NCI-H2171 (cell line): ENCODE data around the gene ZRSR2.
"Not testable (repeated sequence)": the region's sequence is repeated elsewhere in the genome, so short reads cannot be mapped to it uniquely, and the experiment has no call there.

ENCODE experiments used
- DNase-seq: peaks from one replicate; lab custom pipeline; 2025; lab: John Stamatoyannopoulos, UW

ZRSR2 gene

GRCh38 chrX:15797707-15798106 is 7.4 kb downstream of the ZRSR2 start:
- no peak for DNase-seq

- no peak for DNase-seq
Observed at GRCh38 chrX:15804563-15804962, 14.3 kb downstream of the ZRSR2 start.

- DNase-seq, result no peak
Observed at GRCh38 chrX:15808254-15808653, 18.0 kb downstream of the ZRSR2 start.

- no peak for DNase-seq
Observed at GRCh38 chrX:15812192-15812938, 22.1 kb downstream of the ZRSR2 start.

GRCh38 chrX:15813416-15813815 is 23.1 kb downstream of the ZRSR2 start:
- no peak for DNase-seq

- DNase-seq, result no peak
Observed at GRCh38 chrX:15814771-15815365, 24.6 kb downstream of the ZRSR2 start.

GRCh38 chrX:15815779-15816437 is 25.6 kb downstream of the ZRSR2 start:
- no peak for DNase-seq

GRCh38 chrX:15816438-15816809 is 26.1 kb downstream of the ZRSR2 start:
- no peak for DNase-seq

- no peak for DNase-seq
Observed at GRCh38 chrX:15816886-15817285, 26.6 kb downstream of the ZRSR2 start.

- no peak for DNase-seq
Observed at GRCh38 chrX:15820106-15821073, 30.1 kb downstream of the ZRSR2 start.

GRCh38 chrX:15822922-15823321 is 32.6 kb downstream of the ZRSR2 start:
- no peak for DNase-seq

GRCh38 chrX:15825936-15826335 is 35.7 kb downstream of the ZRSR2 start:
- no peak for DNase-seq

GRCh38 chrX:15829217-15829616 is 38.9 kb downstream of the ZRSR2 start:
- no peak for DNase-seq

- DNase-seq, result not testable (repeated sequence)
Observed at GRCh38 chrX:15831347-15831746, 41.1 kb downstream of the ZRSR2 start.

- DNase-seq, result no peak
Observed at GRCh38 chrX:15834053-15834452, 43.8 kb downstream of the ZRSR2 start.

- DNase-seq, result no peak
Observed at GRCh38 chrX:15834827-15835595, 44.7 kb downstream of the ZRSR2 start.

- DNase-seq, result no peak
Observed at GRCh38 chrX:15838017-15838416, 47.7 kb downstream of the ZRSR2 start.

GRCh38 chrX:15841853-15842516 is 51.7 kb downstream of the ZRSR2 start:
- DNase-seq, result no peak

GRCh38 chrX:15843960-15844359 is 53.7 kb downstream of the ZRSR2 start:
- no peak for DNase-seq

GRCh38 chrX:15848576-15848975 is 58.3 kb downstream of the ZRSR2 start:
- DNase-seq, result no peak

GRCh38 chrX:15849555-15849954 is 59.3 kb downstream of the ZRSR2 start:
- DNase-seq, result no peak
